Chondrocyte (in vitro differentiated cells): ENCODE measurements around the gene ATP11A. TPM values are rescaled to one million over a fixed set of nuclear protein-coding genes. Genes with fewer than 3 reads are reported as not detected.
"Not testable (repeated sequence)": the region's sequence is repeated elsewhere in the genome, so short reads cannot be mapped to it uniquely, and the experiment has no call there.

ENCODE experiments used
- DNase-seq: peaks from one replicate; pipeline ENCODE4 v3.0.0; 2021; ENCODE audit warnings: mixed read lengths, low spot score
- H3K27ac Mint-ChIP-seq: one replicate; pipeline ENCODE4 v1.8.0; 2021; ENCODE audit warnings: mild to moderate bottlenecking, moderate library complexity, mixed read lengths; ENCODE audit not compliant: unreplicated experiment
- H3K27me3 Mint-ChIP-seq: 2 replicates; pipeline ENCODE4 v1.8.0; 2021; ENCODE audit warnings: low read depth, mixed read lengths
- H3K36me3 Mint-ChIP-seq: 2 replicates; pipeline ENCODE4 v1.8.0; 2021; ENCODE audit warnings: low read depth, mixed read lengths
- H3K4me1 Mint-ChIP-seq: 2 replicates; pipeline ENCODE4 v1.8.0; 2021; ENCODE audit warnings: low read depth, mild to moderate bottlenecking, mixed read lengths
- H3K4me3 Mint-ChIP-seq: one replicate; pipeline ENCODE4 v1.8.0; 2021; ENCODE audit warnings: mild to moderate bottlenecking, moderate library complexity, mixed read lengths; ENCODE audit not compliant: unreplicated experiment
- H3K9me3 Mint-ChIP-seq: 2 replicates; pipeline ENCODE4 v1.8.0; 2021; ENCODE audit warnings: low read depth, mixed read lengths
- total RNA-seq: library from RNA; stranded (reverse); gene quantifications from 3 replicates; pipeline ENCODE4 v1.2.1, GENCODE V29; 2021
- TF ChIP-seq, protein P1 (sequence below): fragments of 200-600 bp; sonication (generic); IDR thresholded peaks from 2 replicates; pipeline ENCODE4 v1.5.0; 2021; ENCODE audit warnings: antibody characterized with exemption, mild to moderate bottlenecking, moderate library complexity

The ATP11A gene
- total RNA-seq, 1 donor from 2014 or later, result 13.1 TPM

DNA sequence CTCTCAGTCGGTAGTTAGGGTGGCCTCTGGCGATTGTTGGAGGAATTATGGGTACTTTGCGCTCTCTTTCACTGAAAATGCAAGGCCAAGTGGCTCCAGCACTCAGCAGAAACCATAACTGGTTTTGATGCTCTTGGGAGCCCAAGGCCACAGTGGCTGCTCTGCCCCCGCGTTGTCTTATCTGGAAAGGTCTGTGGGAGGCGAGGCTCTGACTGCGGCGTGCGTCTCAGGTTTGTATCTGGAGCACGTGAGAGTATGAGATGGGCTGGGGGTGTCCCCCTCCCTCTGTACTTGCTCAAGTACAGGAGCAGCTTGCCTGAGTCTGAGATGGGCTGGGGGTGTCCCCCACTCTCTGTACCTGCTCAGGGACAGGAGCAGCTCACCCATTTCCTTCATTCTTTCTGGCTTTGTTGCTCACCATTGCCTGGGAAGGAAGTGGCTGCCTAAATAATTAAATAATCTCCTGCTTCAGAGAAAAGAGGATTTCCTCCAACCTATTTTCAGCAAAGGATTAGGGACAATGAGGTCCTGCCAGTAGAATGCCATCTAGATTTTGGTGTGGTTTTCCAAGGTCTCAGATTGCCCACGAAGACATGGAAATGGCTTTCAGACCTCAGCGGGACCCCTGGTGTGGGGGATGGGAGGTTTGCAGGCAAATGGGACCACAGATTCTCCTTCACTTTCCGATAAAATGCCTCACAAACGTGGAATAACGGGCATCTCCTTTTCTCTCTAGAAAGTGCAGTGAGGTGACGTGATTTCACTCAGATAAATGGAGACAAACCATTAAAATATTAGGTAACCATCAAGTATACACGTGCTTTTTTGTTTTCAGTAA is 14.7 kb downstream of the ATP11A start:
- Mint-ChIP-seq H3K27ac (no peak overlapping the region), H3K36me3 (no peaks in the 10 kb centered on the region), H3K4me1 (no peaks in the 10 kb centered on the region), H3K4me3 (no peak overlapping the region), H3K9me3 (no peaks in the 10 kb centered on the region), H3K27me3 (no peaks in the 10 kb centered on the region)
- TF ChIP-seq, protein P1, sequence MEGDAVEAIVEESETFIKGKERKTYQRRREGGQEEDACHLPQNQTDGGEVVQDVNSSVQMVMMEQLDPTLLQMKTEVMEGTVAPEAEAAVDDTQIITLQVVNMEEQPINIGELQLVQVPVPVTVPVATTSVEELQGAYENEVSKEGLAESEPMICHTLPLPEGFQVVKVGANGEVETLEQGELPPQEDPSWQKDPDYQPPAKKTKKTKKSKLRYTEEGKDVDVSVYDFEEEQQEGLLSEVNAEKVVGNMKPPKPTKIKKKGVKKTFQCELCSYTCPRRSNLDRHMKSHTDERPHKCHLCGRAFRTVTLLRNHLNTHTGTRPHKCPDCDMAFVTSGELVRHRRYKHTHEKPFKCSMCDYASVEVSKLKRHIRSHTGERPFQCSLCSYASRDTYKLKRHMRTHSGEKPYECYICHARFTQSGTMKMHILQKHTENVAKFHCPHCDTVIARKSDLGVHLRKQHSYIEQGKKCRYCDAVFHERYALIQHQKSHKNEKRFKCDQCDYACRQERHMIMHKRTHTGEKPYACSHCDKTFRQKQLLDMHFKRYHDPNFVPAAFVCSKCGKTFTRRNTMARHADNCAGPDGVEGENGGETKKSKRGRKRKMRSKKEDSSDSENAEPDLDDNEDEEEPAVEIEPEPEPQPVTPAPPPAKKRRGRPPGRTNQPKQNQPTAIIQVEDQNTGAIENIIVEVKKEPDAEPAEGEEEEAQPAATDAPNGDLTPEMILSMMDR, result no peak
- no peak for DNase-seq

DNA sequence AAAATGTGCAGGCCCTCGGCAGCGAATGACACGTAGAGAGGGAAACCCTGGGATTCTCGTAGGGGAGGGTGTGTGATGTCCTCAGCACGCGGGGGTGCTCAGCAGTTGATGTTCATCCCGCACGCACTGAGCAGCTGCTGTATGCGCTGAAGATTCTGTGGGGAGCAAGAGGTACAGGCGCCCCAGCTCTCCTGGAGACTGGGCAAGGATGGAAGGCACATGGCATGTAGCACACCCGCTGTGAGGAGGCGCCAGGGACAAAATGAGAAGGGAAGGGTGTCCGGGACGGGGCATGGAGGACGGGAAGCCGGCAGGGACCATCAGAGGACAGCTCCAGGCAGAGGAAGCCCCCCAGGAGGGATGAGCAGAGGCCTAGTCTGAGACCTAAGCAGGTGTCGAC is 15.4 kb downstream of the ATP11A start:
- H3K36me3 Mint-ChIP-seq, result no peaks in the 10 kb centered on the region
- no peaks in the 10 kb centered on the region for H3K4me1 Mint-ChIP-seq

DNA sequence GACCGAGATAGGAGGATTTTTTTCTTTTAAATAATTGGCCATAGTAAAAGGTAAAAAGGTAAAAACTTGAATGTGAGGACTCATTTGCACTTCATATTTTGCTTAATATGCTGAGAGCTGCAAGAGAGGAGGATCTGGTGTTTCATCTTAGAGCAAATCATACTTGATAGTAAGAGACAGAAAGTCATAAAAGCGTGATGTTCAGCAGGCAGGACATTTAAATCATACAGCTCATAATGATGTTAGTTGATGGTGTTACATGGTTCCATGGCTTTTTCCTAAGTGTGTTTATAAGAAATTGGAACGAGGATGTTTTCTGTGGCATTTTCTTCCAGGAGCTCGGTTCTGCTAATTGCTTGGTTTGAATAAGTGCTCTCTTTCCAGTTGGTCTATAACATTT is 16.3 kb downstream of the ATP11A start:
- Mint-ChIP-seq H3K4me3 (no peak overlapping the region), H3K4me1 (peaks cover 3% of the 10 kb centered on the region), H3K36me3 (no peaks in the 10 kb centered on the region), H3K9me3 (no peaks in the 10 kb centered on the region), H3K27me3 (no peaks in the 10 kb centered on the region), H3K27ac (no peak overlapping the region)
- TF ChIP-seq, protein P1, result no peak
- no peak for DNase-seq

More for the DNA sequence above, 15.4 kb downstream of the ATP11A start:
- no peak for DNase-seq
- no peaks in the 10 kb centered on the region for H3K9me3 Mint-ChIP-seq
- H3K27ac Mint-ChIP-seq, result no peak overlapping the region
- TF ChIP-seq, protein P1, result no peak
- H3K27me3 Mint-ChIP-seq, result no peaks in the 10 kb centered on the region
- no peak overlapping the region for H3K4me3 Mint-ChIP-seq

DNA sequence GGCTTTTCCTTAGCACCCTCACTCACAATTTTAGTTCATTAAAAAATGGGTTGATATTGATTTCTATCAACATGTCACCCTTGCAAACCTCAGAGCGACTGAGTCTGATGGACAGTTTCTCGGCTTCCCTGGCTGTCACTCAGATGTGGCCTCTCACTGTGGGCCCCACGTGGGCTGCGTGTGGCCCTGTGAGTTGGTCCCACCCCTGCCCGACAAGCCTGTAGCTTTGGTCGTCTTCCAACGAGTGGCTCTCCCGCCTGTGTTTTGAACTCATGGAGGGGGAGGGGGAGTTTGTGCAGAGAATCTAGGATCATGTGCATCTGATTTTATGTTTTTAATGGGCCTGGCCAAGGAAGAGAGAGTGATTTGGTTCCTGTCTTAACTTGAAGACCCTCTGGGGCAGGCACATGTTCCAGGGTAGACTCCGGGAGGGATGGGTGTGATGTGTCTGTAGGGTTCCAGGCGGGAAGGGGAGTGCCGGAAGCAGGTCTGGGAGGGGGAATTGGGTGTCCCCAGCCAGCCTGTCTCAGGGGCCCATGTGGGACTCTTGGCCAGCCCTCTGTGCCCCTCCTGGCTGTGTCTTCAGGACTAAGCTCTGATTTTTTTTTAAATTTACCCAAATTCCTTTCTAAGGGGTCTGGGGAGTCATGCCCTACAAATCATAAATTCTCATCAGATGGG is 18.9 kb downstream of the ATP11A start:
- Mint-ChIP-seq H3K4me1 (peaks cover 14% of the 10 kb centered on the region), H3K27me3 (no peaks in the 10 kb centered on the region), H3K36me3 (no peaks in the 10 kb centered on the region), H3K27ac (no peak overlapping the region), H3K4me3 (no peak overlapping the region), H3K9me3 (no peaks in the 10 kb centered on the region)
- no peak for DNase-seq
- TF ChIP-seq, protein P1, result no peak

- H3K27ac Mint-ChIP-seq, H3K27me3 Mint-ChIP-seq, H3K36me3 Mint-ChIP-seq, DNase-seq, H3K4me3 Mint-ChIP-seq, H3K9me3 Mint-ChIP-seq: not testable (repeated sequence)
- peaks cover 14% of the 10 kb centered on the region for H3K4me1 Mint-ChIP-seq
Measured at GRCh38 chr13:112709316-112709715, 19.5 kb downstream of the ATP11A start.
